Measurements from ENCODE around the gene COL5A1. TPM values are rescaled to one million over a fixed set of nuclear protein-coding genes. Genes with fewer than 3 reads are reported as not detected.

Gene COL5A1
- polyA plus RNA-seq, 3 donors: 0.01 TPM; not detected in 2

DNA sequence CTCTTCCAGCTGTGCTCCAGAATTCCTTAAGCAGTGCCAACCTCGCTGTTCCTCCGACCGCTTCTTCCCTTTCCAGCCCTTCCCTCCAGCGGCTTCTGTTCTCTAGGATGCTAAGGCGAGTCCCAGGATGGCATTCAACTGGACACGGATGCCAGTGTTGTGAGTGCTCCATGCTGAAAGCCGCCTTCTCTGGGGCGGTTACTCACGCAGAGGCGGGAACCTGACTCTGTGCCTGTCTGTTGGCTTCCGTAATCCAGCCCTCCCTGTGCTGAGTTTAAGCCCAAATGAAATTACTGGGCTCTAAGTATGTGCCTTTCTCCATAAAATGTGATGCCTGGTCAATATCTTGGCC is 20.2 kb downstream of the COL5A1 start:
- no peaks in the 10 kb centered on the region for H3K36me3 ChIP-seq (replicated peaks in 1 of 2; ENCODE audit: control insufficient read depth in 1 of 2, insufficient read depth in 2 of 2, low read length in 2 of 2)
- H2AFZ ChIP-seq (ENCODE audit: insufficient read depth, low read depth, low read length, poor library complexity, severe bottlenecking): no peak overlapping the region
- Mint-ChIP-seq H3K36me3 (no peaks in the 10 kb centered on the region), H3K27me3 (ENCODE audit: low read depth in 3 of 3) (peaks cover 2 to 3% (median 2%) of the 10 kb centered on the region in 3 donors), H3K27ac (no peak overlapping the region), H3K4me1 (no peaks in the 10 kb centered on the region), H3K4me3 (no peak overlapping the region), H3K9me3 (peaks cover 9 to 26% (median 15%) of the 10 kb centered on the region in 7 donors)
- H3K79me2 ChIP-seq (ENCODE audit: insufficient read depth, low read length): no peaks in the 10 kb centered on the region
- DNase-seq: no peak
- TF ChIP-seq CTCF (IDR thresholded peaks at IDR 0.05): no peak
- no peaks in the 10 kb centered on the region for H4K20me1 ChIP-seq (ENCODE audit: insufficient read depth, low read length)
- WGBS (ENCODE audit: insufficient coverage): 91% methylated on average over 10 of the region's 11 CpGs
- H3K4me1 ChIP-seq (ENCODE audit: control insufficient read depth in 1 of 2, insufficient read depth in 2 of 2, low read length in 2 of 2): no peaks in the 10 kb centered on the region
- H3K27ac ChIP-seq (ENCODE audit: low read depth in 1 of 2, low read length in 2 of 2): no peak overlapping the region
- no peak overlapping the region for H3K4me3 ChIP-seq (replicated peaks in 1 of 3; ENCODE audit: low read depth in 2 of 3, low read length in 3 of 3)
- H3K9ac ChIP-seq (ENCODE audit: insufficient read depth, low read length, poor library complexity, severe bottlenecking): no peak overlapping the region
- H3K4me2 ChIP-seq (replicated peaks; ENCODE audit: extremely low read depth, low read length, poor library complexity, severe bottlenecking): no peak overlapping the region
- H3K9me3 ChIP-seq (replicated peaks in 1 of 2; ENCODE audit: control insufficient read depth in 1 of 2, insufficient read depth in 1 of 2, low read length in 2 of 2): peaks cover 12 to 15% of the 10 kb centered on the region in 2 donors
- no peaks in the 10 kb centered on the region for H3K27me3 ChIP-seq (ENCODE audit: control insufficient read depth in 2 of 2, insufficient read depth in 2 of 2, low read length in 2 of 2)
- intact Hi-C loops (cut with micrococcal nuclease): loop anchor here in 1 of 2 donors (10.0 kb wide), 1 partner anchor 217 kb away; no protein-coding TSS in a partner anchor

GRCh38 chr9:134662143-134662876 is 20.7 kb downstream of the COL5A1 start:
- Mint-ChIP-seq H3K9me3 (peaks cover 9 to 26% (median 15%) of the 10 kb centered on the region in 7 donors), H3K4me3 (no peak overlapping the region), H3K4me1 (peaks cover 2% of the 10 kb centered on the region), H3K36me3 (no peaks in the 10 kb centered on the region), H3K27me3 (ENCODE audit: low read depth in 3 of 3) (peaks cover 2 to 6% (median 2%) of the 10 kb centered on the region in 3 donors), H3K27ac (no peak overlapping the region)
- Histone ChIP-seq H3K4me3 (replicated peaks in 1 of 3; ENCODE audit: low read depth in 2 of 3, low read length in 3 of 3) (no peak overlapping the region), H3K4me2 (replicated peaks; ENCODE audit: extremely low read depth, low read length, poor library complexity, severe bottlenecking) (no peak overlapping the region), H3K4me1 (ENCODE audit: control insufficient read depth in 1 of 2, insufficient read depth in 2 of 2, low read length in 2 of 2) (no peaks in the 10 kb centered on the region), H2AFZ (ENCODE audit: insufficient read depth, low read depth, low read length, poor library complexity, severe bottlenecking) (no peak overlapping the region), H3K27me3 (ENCODE audit: control insufficient read depth in 2 of 2, insufficient read depth in 2 of 2, low read length in 2 of 2) (no peaks in the 10 kb centered on the region), H3K36me3 (replicated peaks in 1 of 2; ENCODE audit: control insufficient read depth in 1 of 2, insufficient read depth in 2 of 2, low read length in 2 of 2) (no peaks in the 10 kb centered on the region), H3K9me3 (replicated peaks in 1 of 2; ENCODE audit: control insufficient read depth in 1 of 2, insufficient read depth in 1 of 2, low read length in 2 of 2) (peaks cover 12 to 15% of the 10 kb centered on the region in 2 donors), H4K20me1 (ENCODE audit: insufficient read depth, low read length) (no peaks in the 10 kb centered on the region), H3K27ac (ENCODE audit: low read depth in 1 of 2, low read length in 2 of 2) (no peak overlapping the region), H3K79me2 (ENCODE audit: insufficient read depth, low read length) (no peaks in the 10 kb centered on the region), H3K9ac (ENCODE audit: insufficient read depth, low read length, poor library complexity, severe bottlenecking) (no peak overlapping the region)
- 98% methylated on average over 10 of the region's 17 CpGs for WGBS (ENCODE audit: insufficient coverage)
- intact Hi-C loops (cut with micrococcal nuclease): loop anchor here in 1 of 2 donors (10.0 kb wide), 1 partner anchor 218 kb away; no protein-coding TSS in a partner anchor
- no peak for DNase-seq
- TF ChIP-seq CTCF (IDR thresholded peaks at IDR 0.05): no peak

Measured in CD14-positive monocyte (primary cell).